SK-N-SH (cell line): Measurements from ENCODE around the gene LRRC27.
"Not testable (repeated sequence)": the region's sequence is repeated elsewhere in the genome, so short reads cannot be mapped to it uniquely, and the experiment has no call there.

Experiments
- CTCF ChIP-seq: fragments of 200-600 bp; sonication (generic); IDR thresholded peaks from 2 replicates; pipeline ENCODE4 v1.6.1; 2017; ENCODE audit warnings: antibody characterized with exemption, mild to moderate bottlenecking, moderate library complexity
- EP300 ChIP-seq, 2 experiments: IDR thresholded peaks; 2 replicates each; pipeline versions ENCODE4 v1.4.0 to v1.6.1; 2012; ENCODE audit warnings: borderline replicate concordance in 1 of 2, low read depth in 1 of 2, low read length in 1 of 2
- EZH2phosphoT487 ChIP-seq: fragments of 200-600 bp; sonication (generic); IDR thresholded peaks from 2 replicates; pipeline ENCODE4 v1.6.1; 2017; ENCODE audit warnings: low read depth, mixed run types, mild to moderate bottlenecking, antibody characterized with exemption, moderate library complexity, borderline replicate concordance
- JUND ChIP-seq: IDR thresholded peaks from 2 replicates; pipeline ENCODE4 v1.4.0; 2012
- POLR2AphosphoS5 ChIP-seq: IDR thresholded peaks from 2 replicates; pipeline ENCODE4 v1.6.1; 2012; ENCODE audit warnings: low read depth, low read length
- REST ChIP-seq: IDR thresholded peaks from 2 replicates; pipeline ENCODE4 v1.6.1; 2012; ENCODE audit warnings: mild to moderate bottlenecking, low read depth, low read length, moderate library complexity
- TF ChIP-seq, protein P1 (sequence below): IDR thresholded peaks from 2 replicates; pipeline ENCODE4 v1.4.0; 2012; ENCODE audit warnings: low read depth, borderline replicate concordance

GRCh38 chr10:132379026-132379425 is 47.0 kb downstream of the LRRC27 start:
- not testable (repeated sequence) for TF ChIP-seq POLR2AphosphoS5; REST; EP300 (IDR thresholded peaks at IDR 0.05; ENCODE audit: borderline replicate concordance in 1 of 2, low read depth in 1 of 2, low read length in 1 of 2); CTCF; JUND; EZH2phosphoT487
- TF ChIP-seq, protein P1, sequence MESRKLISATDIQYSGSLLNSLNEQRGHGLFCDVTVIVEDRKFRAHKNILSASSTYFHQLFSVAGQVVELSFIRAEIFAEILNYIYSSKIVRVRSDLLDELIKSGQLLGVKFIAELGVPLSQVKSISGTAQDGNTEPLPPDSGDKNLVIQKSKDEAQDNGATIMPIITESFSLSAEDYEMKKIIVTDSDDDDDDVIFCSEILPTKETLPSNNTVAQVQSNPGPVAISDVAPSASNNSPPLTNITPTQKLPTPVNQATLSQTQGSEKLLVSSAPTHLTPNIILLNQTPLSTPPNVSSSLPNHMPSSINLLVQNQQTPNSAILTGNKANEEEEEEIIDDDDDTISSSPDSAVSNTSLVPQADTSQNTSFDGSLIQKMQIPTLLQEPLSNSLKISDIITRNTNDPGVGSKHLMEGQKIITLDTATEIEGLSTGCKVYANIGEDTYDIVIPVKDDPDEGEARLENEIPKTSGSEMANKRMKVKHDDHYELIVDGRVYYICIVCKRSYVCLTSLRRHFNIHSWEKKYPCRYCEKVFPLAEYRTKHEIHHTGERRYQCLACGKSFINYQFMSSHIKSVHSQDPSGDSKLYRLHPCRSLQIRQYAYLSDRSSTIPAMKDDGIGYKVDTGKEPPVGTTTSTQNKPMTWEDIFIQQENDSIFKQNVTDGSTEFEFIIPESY = not testable (repeated sequence)
